Endodermal cell (in vitro differentiated cells): ENCODE results near the gene NRIP2. TPM values are rescaled to one million over a fixed set of nuclear protein-coding genes. Genes with fewer than 3 reads are reported as not detected.

Experiments
- DNase-seq: peaks from one replicate; pipeline ENCODE4 v3.0.0-alpha.2; 2017
- H3K27ac ChIP-seq: 2 replicates; pipeline ENCODE4 v1.5.1; 2013; ENCODE audit warnings: mild to moderate bottlenecking, low read depth, low read length, moderate library complexity
- H3K27me3 ChIP-seq: 2 replicates; pipeline ENCODE4 v1.6.1; 2013; ENCODE audit warnings: mild to moderate bottlenecking, low read length, moderate library complexity; ENCODE audit not compliant: insufficient read depth, control insufficient read depth, poor library complexity, severe bottlenecking
- H3K36me3 ChIP-seq: 2 replicates; pipeline ENCODE4 v1.7.0; 2013; ENCODE audit warnings: mild to moderate bottlenecking, low read length, moderate library complexity; ENCODE audit not compliant: control insufficient read depth, insufficient read depth
- H3K4me1 ChIP-seq: one replicate; pipeline ENCODE4 v1.7.0; 2013; ENCODE audit warnings: low read length; ENCODE audit not compliant: control insufficient read depth, insufficient read depth
- H3K4me3 ChIP-seq: 2 replicates; pipeline ENCODE4 v1.5.1; 2013; ENCODE audit warnings: mild to moderate bottlenecking, low read length, moderate library complexity
- H3K9ac ChIP-seq: 2 replicates; pipeline ENCODE4 v1.6.1; 2013; ENCODE audit warnings: mild to moderate bottlenecking, low read length, moderate library complexity; ENCODE audit not compliant: poor library complexity, severe bottlenecking; ENCODE audit errors: extremely low read depth
- H3K9me3 ChIP-seq: 2 replicates; pipeline ENCODE4 v1.6.1; 2013; ENCODE audit warnings: mild to moderate bottlenecking, low read length, moderate library complexity; ENCODE audit not compliant: control insufficient read depth
- H3K27ac Mint-ChIP-seq: 2 replicates; pipeline ENCODE4 v1.8.0; 2020; ENCODE audit warnings: mixed read lengths
- H3K27me3 Mint-ChIP-seq: 2 replicates; pipeline ENCODE4 v1.8.0; 2021; ENCODE audit warnings: mild to moderate bottlenecking, mixed read lengths; ENCODE audit not compliant: insufficient read depth
- H3K36me3 Mint-ChIP-seq: 2 replicates; pipeline ENCODE4 v1.8.0; 2020; ENCODE audit warnings: low read depth, mixed read lengths
- H3K4me1 Mint-ChIP-seq: 2 replicates; pipeline ENCODE4 v1.8.0; 2020; ENCODE audit warnings: mixed read lengths
- H3K4me3 Mint-ChIP-seq: 2 replicates; pipeline ENCODE4 v1.8.0; 2020; ENCODE audit warnings: mild to moderate bottlenecking, moderate library complexity, mixed read lengths
- H3K9me3 Mint-ChIP-seq: 2 replicates; pipeline ENCODE4 v1.8.0; 2020; ENCODE audit warnings: mild to moderate bottlenecking, mixed read lengths
- CTCF ChIP-seq: fragments of 200-600 bp; sonication (generic); conservative IDR thresholded peaks from 2 replicates; pipeline ENCODE4 v1.5.0; 2021; ENCODE audit warnings: antibody characterized with exemption, mild to moderate bottlenecking
- WGBS, 2 experiments: methylation state at CpG; one replicate each; pipeline versions ENCODE4 v1.1.5 to v1.1.7; 2013; ENCODE audit warnings: missing lambda C conversion rate in 2 of 2, mixed read lengths in 1 of 2; ENCODE audit not compliant: insufficient coverage in 1 of 2, insufficient read length in 1 of 2; 5-methylcytosine and 5-hydroxymethylcytosine counted together
- total RNA-seq, 2 donors: library from RNA; stranded (reverse); fragmentation: NEBNext Ultra II Directional in 1 of 2; extraction: Animal tissue kit (Norgen Biotek cat#: 25700) in 1 of 2; gene quantifications; 2 replicates in 1 of 2; 3 replicates in 1 of 2; pipeline ENCODE4 v1.2.1, GENCODE V29; 2021

Gene NRIP2
- total RNA-seq, 2 donors from 2014 or later: not detected

DNA sequence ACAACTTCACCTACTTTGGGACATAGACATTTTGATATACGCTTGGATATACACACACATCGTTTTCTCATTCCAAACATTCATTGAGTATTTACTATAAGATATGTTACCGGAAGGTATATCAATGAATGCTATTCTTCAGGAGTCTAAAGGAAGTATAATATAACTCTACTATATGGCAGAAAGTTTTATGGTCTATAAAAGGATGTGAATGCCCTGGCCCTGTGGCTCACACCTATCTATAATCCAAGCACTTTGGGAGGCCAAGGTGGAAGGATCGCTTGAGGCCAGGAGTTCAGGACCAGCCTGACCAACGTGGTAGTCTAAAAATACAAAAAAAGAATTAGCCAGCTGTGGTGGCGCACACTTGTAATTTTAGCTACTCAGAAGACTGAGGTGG, 5.6 kb downstream of the NRIP2 start:
- no peaks in the 10 kb centered on the region for H3K27me3 Mint-ChIP-seq
- peaks cover 31% of the 10 kb centered on the region for H3K4me1 Mint-ChIP-seq
- Histone ChIP-seq H3K27me3 (no peaks in the 10 kb centered on the region), H3K4me1 (peaks cover 9% of the 10 kb centered on the region), H3K36me3 (peaks cover 36% of the 10 kb centered on the region), H3K4me3 (no peak overlapping the region), H3K9ac (no peak overlapping the region), H3K27ac (no peak overlapping the region), H3K9me3 (no peaks in the 10 kb centered on the region)
- H3K9me3 Mint-ChIP-seq: no peaks in the 10 kb centered on the region
- TF ChIP-seq CTCF: no peak
- H3K36me3 Mint-ChIP-seq: peaks cover 51% of the 10 kb centered on the region
- no peak overlapping the region for H3K27ac Mint-ChIP-seq
- 100% methylated on average over 3 to 5 of the region's 6 CpGs for WGBS, 2 experiments
- no peak overlapping the region for H3K4me3 Mint-ChIP-seq
- no peak for DNase-seq

DNA sequence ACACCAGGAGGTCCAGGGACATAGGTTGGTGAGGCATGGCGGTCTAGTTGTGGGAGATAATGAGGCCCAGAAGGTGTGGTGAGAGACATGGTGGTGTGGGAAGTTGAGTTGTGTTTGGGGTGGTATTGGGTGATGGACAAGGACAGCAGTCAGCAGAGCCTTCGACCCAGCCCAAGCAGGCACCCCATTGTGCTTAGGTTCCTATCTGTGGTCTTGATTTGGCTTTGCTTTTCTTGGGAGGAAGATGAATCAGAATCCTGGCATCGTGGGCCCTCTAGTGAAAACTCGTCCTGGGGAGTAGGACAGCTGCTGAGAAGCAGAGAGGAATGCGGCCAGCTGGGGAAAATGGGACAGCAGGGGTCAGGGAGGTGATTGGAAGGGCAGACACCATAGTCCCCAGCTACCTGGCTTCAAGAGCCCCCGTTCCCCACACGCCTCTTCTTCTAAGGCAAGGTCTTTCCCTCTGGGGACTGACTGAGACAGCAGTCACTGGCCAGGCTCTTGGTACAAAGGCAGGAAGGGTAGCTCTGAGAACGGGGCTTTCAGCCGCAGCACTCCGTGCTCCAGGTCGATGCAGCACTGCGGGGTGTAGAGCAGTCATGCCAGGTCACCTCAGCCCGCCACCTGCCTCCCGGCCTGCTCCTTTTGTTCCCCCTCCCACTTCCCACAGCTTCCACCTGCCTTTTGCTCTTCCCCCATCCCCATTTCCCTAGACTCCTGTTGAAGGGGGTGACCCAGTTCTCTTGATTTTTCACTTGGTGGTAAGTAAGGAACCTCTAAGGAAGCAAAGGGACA, 7.9 kb downstream of the NRIP2 start:
- no peaks in the 10 kb centered on the region for H3K9me3 Mint-ChIP-seq
- H3K27ac ChIP-seq: no peak overlapping the region
- H3K27me3 Mint-ChIP-seq: no peaks in the 10 kb centered on the region
- peak overlapping the region; percentile 69 for H3K27ac Mint-ChIP-seq
- peak overlapping the region; percentile 16 for H3K4me3 ChIP-seq
- 86 to 89% methylated on average over 3 to 14 of the region's 14 CpGs for WGBS, 2 experiments
- H3K27me3 ChIP-seq: no peaks in the 10 kb centered on the region
- peaks cover 59% of the 10 kb centered on the region for H3K36me3 ChIP-seq
- H3K4me1 Mint-ChIP-seq: peaks cover 33% of the 10 kb centered on the region
- no peak overlapping the region for H3K9ac ChIP-seq
- TF ChIP-seq CTCF: no peak
- no peak for DNase-seq
- no peak overlapping the region for H3K4me3 Mint-ChIP-seq
- H3K9me3 ChIP-seq: no peaks in the 10 kb centered on the region
- H3K4me1 ChIP-seq: peaks cover 9% of the 10 kb centered on the region
- peaks cover 69% of the 10 kb centered on the region for H3K36me3 Mint-ChIP-seq

DNA sequence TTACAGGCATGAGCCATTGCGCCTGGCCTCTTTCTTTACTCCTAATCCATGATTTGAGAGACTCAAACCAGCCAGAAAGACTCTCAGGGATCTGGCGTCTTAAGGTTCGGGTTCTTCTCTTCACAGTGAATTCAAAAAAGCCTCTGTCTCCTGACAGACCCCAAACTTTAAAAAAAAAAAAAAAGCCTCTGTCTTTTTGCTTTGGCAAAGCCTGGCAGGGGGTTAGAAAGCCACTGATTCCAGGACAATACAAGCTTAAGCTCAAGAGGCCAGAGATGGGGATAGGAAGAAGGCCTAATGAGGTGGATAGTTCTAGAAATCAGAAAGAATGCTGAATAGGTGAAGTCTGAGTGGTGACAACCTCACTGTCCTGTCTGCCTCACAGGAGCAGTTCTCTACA, 8.8 kb downstream of the NRIP2 start:
- H3K4me1 Mint-ChIP-seq: peaks cover 33% of the 10 kb centered on the region
- TF ChIP-seq CTCF: no peak
- peak overlapping the region; percentile 16 for H3K4me3 ChIP-seq
- H3K36me3 ChIP-seq: peaks cover 62% of the 10 kb centered on the region
- H3K9me3 Mint-ChIP-seq: no peaks in the 10 kb centered on the region
- H3K4me3 Mint-ChIP-seq: no peak overlapping the region
- peaks cover 9% of the 10 kb centered on the region for H3K4me1 ChIP-seq
- H3K27me3 ChIP-seq: no peaks in the 10 kb centered on the region
- peaks cover 71% of the 10 kb centered on the region for H3K36me3 Mint-ChIP-seq
- no peak overlapping the region for H3K27ac ChIP-seq
- H3K9ac ChIP-seq: no peak overlapping the region
- WGBS, 2 experiments: 82 to 100% methylated on average over 1 to 3 of the region's 3 CpGs
- no peaks in the 10 kb centered on the region for H3K27me3 Mint-ChIP-seq
- no peaks in the 10 kb centered on the region for H3K9me3 ChIP-seq
- H3K27ac Mint-ChIP-seq: peak overlapping the region; percentile 69
- no peak for DNase-seq
